Myocyte (in vitro differentiated cells): ENCODE measurements around the gene TMOD4. TPM values are rescaled to one million over a fixed set of nuclear protein-coding genes. Genes with fewer than 3 reads are reported as not detected.

ENCODE experiments used
- DNase-seq: peaks from one replicate; pipeline ENCODE4 v3.0.0-alpha.2; 2012; ENCODE audit warnings: low read depth
- total RNA-seq: library from RNA; depleted of rRNA; stranded (reverse); fragments of >200 nt; gene quantifications from 2 replicates; pipeline ENCODE4 v1.2.3, GENCODE V29; 2014

Gene TMOD4
- total RNA-seq, 1 donor from 2014 or later = 0.35 TPM

DNA sequence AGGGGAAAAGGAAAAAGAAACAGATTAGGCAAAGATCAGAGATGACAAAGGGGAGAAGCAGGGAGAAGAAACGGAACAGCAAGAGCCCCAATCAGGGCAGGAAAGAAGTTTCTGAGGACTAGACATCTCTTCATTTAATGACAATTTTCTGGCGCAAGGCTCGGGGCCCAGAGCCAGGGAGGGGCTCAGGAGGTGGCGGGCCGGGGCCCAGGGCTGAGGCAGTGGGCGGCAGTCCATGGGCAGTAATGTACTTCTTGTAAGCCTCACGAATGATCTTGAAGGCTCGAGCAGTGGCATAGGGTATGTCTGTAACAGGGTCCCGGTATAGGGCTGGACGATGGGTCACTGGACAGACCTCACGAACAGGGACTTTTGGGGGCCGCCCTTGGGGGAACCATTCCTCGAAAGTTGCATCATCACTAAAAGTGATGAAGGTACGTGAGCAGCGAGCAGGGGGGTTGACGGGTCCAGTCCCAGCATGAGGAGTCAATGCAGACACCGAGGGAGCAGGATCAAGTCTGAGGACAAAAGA lies 799 bp upstream of the TMOD4 start:
- DNase-seq = no peak

DNA sequence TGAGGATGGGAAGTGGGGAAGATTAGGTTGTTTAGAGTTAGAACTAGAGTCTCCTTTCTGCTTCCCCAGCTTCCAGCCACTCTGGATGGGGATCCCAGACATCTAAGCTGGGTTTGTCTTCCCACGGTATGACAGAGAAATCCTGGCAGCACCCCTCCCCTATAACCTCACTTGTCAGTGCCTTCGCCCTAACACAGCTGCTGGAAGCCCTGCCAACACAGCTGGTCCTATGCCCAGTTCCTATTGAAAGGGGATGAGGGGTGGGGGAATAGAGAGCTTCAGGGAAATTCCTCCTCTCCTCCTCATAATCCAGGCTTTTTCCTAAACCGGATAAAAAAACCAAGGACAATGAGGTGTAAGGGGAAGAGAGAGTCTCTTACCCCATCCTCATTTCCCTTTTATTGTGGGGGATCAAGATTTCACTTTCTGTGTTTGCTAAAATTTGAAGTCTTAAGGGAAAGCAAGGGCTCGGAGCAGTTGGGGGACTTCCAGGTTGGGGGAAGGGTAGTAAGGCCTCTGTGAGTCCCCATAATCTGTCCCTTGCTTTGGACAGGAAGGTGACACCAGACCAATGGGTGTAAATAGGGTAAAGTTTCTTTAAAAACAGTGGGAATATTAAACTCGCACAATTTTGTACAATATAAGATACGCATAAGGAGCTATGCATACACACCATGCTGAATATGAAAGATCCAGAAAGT lies 590 bp downstream of the TMOD4 start:
- peak; percentile 79 for DNase-seq

DNA sequence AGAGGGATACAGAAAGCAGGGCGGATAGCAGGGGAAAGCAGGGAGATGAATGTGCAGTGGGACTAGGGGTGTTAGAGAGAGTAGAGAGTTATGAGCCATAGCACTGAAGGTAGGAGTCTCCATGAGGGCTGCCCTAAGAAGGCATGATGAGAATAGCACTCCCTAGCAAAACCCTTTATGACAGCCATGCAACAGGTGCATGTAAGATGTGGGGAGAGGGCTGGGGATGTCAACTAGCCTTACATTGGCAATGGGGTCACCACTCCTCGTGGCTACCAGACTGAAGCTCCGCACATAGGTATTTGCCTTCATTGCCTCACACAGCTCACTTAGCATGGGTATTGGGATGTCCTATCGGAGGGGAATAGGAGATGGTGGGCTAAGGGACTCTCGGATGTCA lies 4.6 kb downstream of the TMOD4 start:
- DNase-seq = no peak

DNA sequence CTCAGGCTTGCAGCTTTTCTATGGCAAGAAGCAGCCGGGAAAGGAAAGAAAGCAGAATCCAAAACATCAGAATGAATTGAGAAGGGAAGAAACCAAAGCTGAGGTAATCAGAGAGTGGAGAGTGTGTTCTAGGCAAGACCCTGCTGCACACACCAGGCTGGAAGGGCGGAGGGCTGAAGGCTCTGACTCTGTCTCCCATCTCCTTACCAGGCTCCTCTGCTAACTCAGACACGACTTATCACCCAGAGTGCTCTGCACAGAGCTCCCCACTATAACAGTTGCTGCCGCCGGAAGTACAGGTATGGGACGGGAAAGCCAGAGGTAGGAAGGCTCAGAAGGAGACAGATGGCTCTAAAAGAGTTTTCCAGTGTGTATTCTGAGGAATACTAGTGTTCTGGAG lies 8.7 kb downstream of the TMOD4 start:
- DNase-seq = no peak

DNA sequence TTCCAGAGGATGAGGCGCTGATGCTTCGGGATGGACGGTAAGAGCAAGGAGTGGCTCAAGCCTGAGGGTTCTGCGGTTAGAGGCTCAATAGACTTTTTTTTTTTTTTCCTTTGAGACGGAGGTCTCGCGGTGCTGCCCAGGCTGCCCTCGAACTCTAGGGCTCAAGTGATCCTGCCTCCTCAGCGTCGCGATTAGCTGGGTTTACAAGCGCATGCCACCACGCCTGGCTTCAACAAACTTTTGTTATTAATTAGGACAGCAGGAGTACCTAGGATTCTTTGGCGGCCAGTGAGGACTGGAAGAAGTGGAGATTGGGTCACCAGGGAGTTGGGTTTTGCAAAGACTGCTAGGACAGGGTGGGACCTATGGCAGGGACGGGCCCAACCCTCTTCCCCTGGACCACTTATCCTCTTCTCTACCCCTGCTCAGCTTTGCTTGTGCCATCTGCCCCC lies 9.2 kb downstream of the TMOD4 start:
- DNase-seq = peak; percentile 82

DNA sequence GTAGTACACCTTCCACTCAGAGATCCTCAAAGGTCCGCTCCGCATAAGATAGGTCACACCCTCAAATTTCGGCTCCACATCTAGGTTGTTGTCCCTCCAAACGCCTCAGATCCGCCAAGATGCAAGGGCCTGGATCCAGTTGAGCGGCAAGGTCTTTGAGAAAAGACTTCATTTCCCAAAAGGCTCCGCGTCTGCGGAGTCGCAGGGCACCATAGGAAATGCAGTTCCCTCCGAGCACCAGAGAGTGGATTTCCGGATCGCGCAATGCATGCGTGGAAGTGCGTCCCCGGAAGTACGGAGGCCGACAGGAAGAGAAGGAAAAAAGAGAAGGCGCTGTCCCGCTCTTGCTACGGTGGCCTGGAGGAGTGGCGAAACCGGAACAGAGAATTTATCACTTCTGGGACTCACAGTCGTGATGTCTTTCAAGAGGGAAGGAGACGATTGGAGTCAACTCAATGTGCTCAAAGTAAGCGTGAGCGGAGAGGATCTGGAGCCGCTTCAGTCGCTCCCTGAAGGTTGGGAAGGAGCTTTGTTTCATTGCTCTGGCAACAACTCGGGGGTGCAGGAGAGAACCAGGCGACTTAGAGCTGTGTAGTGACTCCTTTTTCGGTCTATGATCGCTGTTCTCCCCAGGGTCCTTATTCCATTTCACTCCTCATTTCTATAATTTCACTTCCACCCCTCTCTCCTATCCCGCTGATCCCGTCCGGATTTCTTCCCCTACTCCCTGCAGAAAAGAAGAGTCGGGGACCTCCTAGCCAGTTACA lies 9.9 kb downstream of the TMOD4 start, which contains the start of the genes LYSMD1 and SCNM1:
TSS of gene LYSMD1 (minus strand) at position 165 of the 767 bp plus-strand sequence. CDS start 644 bp downstream, outside the sequence.
TSS of gene SCNM1 (plus strand) at position 407 of the 767 bp plus-strand sequence. CDS start at position 416, 9 bp downstream.
- peak; percentile 100 for DNase-seq

DNA sequence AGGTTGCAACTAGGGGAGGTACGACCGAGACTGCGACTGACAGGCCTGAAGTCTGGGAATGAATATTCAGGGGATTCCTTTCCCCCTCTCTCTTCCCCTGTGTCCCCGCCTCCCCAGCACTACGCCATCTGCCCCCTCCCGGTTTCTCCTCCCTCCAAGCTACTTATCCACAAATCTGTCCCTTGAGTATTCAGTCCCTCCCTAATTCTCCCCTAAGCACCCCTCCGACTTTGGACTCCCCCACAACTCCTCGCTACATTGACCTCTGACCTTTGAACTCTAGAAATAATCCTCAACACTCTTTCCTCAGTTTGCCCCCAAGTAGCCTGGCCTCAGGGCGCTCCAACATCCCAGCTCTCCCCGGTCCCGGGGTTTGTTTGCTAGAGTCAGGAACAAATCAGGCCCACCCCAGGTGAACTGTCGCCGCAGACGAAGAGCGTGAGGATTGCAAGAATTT lies 10.5 kb downstream of the TMOD4 start:
- DNase-seq = peak; percentile 54

DNA sequence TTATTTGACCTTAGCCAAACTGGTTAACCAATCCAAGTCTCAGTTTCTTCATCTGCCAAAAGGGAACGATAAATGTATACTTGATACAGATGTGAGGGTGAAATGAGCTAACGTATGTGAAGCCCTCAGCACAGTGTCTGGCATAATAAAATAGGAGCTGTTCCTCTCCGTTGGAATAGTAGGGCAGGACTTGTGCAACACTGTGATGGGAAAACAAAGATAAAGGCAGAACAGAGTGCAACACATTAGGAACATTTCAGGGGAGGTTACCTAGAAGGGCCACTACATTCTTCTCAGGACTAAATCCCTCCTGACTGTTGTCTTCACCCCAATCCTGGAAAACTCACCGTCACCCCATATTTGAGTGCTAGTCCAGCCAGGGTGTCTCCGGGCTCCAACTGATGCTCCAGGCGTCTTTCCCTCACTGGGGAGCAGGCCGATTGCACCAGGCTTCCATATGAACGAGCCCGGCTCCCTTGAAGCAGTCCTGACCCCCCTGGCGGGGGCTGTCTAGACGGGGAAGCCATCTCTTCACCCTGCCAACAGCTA lies 11.0 kb downstream of the TMOD4 start:
- no peak for DNase-seq

DNA sequence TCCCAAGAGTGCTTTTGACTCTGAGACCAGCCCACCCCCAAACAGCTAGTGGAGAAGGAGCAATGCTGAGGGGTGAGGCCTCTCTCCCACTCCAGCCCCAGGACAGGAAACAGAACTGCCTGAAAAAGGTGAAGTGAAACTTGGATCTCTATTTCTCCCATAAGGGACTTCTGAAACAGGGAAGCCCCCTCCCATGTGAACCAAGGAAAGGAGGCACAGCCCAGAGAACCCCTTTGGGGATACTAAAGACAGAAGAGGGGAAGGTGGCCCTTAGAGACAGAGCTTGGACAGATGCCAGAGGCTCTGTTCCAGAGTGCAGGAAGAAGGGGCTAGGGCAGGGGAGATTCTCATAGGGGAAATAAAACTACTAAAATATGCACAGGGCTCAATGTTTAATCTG lies 16.4 kb downstream of the TMOD4 start:
- no peak for DNase-seq

DNA sequence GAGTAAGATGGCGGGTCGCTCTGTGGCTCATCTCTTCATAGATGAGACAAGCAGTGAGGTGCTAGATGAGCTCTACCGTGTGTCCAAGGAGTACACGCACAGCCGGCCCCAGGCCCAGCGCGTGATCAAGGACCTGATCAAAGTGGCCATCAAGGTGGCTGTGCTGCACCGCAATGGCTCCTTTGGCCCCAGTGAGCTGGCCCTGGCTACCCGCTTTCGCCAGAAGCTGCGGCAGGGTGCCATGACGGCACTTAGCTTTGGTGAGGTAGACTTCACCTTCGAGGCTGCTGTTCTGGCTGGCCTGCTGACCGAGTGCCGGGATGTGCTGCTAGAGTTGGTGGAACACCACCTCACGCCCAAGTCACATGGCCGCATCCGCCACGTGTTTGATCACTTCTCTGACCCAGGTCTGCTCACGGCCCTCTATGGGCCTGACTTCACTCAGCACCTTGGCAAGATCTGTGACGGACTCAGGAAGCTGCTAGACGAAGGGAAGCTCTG lies 17.0 kb downstream of the TMOD4 start:
- DNase-seq = no peak

DNA sequence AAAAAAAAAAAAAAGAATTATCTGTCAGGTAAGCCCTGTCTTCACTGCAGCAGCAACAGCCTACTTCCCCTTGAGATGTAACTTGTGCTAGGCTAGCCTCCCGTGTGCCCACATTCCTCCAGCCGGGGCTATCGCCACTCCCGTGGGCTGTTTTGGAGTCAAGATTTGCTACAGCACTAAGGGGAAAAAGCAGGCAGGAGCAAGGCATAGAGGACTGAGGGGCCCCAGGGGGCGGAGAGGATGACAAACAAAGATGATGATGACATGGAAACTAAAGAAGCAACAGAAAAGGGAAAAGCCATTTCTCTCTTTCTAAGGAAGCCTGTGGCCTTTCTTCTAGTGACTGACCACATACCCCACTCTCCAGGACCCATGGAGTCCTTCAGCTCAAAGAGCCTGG lies 17.5 kb downstream of the TMOD4 start:
- no peak for DNase-seq

DNA sequence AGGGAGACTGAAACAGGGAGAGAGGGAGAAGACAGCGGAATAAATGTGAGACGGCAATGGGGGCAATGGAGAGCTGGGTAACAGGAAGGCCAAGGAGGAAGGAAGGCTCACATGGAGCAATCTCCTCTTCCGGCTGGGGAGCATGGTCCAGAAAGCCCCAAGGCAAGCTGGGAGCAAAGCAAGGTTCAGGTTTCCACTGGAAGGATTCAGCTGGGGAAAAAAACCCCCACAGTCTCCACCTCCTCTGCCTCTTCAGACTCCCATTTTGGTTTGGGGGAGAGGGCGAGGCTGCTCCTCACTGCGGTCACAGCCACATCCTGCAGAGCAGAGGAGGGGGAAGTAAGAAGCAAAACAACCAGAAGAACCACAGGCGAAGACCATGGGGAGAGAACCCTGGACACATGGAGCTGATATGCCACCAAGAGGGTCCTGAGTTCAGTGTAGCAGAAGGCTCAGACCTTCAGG lies 18.7 kb downstream of the TMOD4 start:
- no peak for DNase-seq

DNA sequence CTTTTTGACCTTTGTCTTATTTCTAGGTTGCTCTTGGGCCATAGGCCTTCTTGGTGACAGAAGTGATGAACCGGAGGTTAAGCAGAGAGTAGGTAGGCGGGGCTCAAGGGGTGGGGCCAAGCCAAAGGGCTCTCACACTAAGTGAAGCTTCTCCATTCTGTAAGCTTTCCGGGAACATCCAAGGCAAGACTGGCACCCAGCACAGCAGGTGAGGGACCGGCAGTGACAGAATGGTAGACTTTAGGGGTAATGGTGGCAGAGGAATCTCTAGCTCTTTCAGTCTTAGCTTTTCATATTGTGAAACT lies 19.3 kb downstream of the TMOD4 start, which contains the start of gene TNFAIP8L2:
TSS of gene TNFAIP8L2 (plus strand) at position 135 of the 305 bp plus-strand sequence. CDS start 2,049 bp downstream, outside the sequence.
- DNase-seq = no peak

DNA sequence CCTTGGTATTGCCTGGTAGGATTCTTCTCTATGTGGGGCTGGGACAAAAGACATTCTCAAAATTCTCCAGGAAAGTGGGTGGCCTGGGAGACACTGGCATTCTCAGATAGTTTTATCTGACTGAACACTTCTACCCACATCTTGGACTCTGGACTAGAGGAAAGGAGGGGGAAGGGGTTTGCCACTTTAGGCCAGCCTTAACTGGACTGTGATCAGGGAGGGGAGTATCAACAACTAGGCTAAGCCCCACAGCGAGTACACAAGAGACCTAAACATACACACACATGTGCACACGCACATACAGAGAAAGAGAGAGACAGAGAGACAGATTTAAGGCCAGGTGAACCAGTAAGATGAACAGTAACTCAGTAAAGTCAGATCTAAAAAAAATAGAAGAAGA lies 28.1 kb downstream of the TMOD4 start:
- no peak for DNase-seq

DNA sequence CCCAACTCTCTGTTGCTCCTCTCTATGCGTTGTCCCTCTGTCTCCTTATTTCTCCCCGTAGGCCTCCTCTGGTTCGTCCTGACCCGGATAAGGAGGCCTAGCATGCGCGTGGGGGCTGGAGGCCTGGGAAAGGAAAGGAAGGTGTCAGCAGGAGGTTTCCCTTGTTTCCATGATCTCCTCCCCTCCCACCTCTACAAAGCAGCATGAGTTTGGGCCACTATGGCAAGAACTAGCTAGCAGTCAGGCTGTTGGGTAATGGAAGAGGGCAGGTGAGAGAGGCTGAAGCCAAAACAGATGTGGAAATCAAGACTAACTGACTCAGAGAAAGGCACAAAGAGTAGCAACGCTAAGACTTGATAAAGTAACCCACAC lies 28.7 kb downstream of the TMOD4 start:
- DNase-seq = peak; percentile 28

DNA sequence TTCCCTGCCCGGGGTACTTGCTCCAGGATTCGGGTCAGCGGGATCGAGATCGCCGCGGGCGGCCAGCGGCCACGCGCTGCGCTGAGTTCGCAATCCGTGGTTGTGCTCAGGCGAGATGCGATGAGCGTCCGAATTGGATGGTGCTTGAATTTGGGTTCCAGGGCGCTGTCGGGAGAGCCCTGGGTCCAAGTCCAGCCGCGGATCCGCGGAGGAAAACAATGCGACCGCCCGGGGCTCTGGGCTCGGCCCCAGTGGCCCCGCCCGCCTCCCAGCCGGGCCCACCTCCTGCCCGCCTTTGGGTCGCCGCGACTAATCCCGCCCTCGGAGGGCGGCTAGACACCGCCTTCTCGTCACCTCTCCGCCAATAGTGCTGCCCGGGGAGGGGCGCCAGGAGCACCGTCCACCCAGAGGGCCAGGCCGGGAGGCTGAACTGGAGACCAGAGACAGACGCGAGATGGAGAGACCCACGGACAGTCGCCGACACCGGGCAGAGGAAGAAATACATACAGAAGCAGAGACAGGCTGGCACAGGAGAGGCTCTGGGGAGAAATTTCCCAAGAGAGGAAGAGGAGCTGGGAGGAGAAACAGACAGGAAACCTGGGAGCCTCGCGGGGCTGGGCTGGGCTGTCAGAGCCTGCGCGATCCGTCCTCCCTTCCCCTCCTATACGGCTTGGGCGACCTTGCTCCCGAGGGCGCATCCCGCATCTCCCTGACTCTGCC lies 29.2 kb downstream of the TMOD4 start, which contains the start of gene SEMA6C:
TSS of gene SEMA6C (minus strand) at position 220 of the 720 bp plus-strand sequence. CDS start 4,010 bp downstream, outside the sequence.
- peak; percentile 96 for DNase-seq

DNA sequence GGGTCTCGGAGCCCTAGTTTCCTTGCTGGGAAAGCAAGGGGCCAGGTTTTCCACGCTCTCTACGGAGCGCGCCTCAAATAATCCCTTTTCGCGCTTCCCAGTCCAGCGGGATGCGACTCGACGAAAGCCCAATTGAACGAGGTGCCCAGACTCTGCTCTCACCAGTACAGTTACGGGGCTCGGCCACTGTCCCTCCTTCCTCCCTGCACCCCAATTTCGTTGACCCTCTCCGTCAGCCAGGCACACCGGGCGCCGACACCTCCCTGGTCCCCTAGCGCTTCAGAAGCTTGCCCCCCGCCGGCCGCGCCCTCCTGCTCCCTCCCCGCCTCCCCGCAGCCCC lies 29.7 kb downstream of the TMOD4 start:
- peak; percentile 23 for DNase-seq

DNA sequence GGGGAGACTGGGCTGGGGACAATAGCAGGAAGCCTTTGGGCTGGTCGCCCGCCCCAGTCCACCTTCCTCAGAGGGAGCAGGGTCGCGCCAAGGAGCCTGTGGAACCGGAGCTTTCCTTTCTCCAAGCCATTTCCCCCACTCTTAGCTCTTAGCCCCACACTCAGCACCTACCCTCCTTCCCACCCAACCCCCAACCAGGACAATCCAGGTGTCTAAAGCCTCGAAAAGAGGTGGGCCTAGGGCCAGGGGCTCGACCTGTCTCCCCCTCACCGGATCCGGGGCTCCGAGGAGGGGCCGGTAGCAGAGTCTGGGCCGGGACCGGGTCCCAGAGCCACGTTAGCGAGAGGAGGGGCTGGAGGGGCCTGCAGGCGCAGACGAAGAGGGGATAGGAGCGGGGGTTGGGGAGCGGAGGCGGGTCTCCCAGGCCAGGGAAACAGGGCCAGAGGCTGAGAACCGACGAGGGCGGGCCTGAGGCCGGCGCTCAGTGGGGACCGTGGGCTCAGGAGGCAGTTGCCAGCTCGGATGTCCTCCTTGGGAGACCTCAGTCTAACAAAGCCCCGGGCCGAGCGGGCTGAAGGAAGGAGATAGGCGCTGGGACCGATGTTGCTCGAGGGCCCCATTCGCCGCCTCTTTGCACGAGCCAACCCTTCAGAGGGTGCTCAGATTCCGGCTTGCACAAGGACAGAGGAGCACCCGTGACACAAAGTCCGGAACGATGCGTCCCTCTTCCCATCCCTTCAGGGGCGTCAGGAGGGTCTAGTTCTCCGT lies 30.3 kb downstream of the TMOD4 start:
- DNase-seq = peak; percentile 34

DNA sequence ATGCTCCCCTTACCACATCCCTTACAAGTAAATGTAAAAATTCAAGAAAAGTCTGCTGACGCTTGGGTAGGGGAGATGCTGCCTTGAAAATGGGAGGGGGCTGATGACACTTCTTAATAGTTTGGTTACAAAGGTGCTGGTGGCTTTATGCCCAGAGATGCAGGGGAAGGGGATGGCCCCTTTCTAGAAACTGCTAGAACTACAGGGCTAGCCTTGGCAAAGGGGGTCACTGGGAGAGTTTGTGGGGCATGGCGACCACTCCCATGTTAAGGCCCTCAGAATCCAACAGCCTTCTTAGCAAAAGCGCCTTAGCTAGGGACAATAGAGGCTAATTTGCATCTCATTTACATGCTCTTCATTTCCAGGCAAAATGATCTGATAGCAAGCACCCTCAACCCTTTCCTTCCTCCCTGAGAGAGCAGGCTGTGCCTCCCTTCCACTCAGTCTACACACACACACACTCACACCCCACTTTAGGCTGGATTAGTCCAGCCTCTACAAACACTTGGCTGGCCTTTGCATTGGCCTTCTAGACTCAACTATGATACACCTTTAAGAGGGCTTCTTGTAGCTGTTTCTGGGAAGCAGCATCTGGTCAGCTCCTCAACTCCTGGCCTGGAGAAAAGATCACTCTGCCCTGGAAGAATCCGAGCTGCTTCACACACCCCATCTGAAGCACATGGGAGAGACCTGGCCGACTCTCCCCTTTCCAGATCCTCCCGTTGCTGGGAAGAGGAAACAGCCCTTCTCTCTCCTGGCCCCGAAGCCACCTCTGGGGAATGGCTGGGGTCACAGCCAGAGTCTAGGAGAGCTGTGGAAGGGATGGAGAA lies 31.1 kb downstream of the TMOD4 start:
- peak; percentile 35 for DNase-seq
